Loucy (cell line): Measurements from ENCODE around the gene RIN3.

Experiments
- H2AFZ ChIP-seq: fragments of 200-600 bp; sonication (generic); 2 replicates; pipeline ENCODE4 v1.6.0; 2016; ENCODE audit warnings: antibody characterized with exemption, mild to moderate bottlenecking, low read length, moderate library complexity
- H3F3A ChIP-seq: fragments of 200-600 bp; 2 replicates; pipeline ENCODE4 v1.6.0; 2016; ENCODE audit warnings: antibody characterized with exemption, low read depth, mild to moderate bottlenecking
- H3K27me3 ChIP-seq: fragments of 200-600 bp; sonication (generic); 2 replicates; pipeline ENCODE4 v1.6.1; 2014; ENCODE audit warnings: low read length, mild to moderate bottlenecking; ENCODE audit not compliant: insufficient read depth, poor library complexity, severe bottlenecking
- H3K36me3 ChIP-seq: fragments of 200-600 bp; sonication (generic); 2 replicates; pipeline ENCODE4 v1.6.1; 2016; ENCODE audit warnings: low read length; ENCODE audit not compliant: insufficient read depth
- H3K4me1 ChIP-seq: fragments of 200-600 bp; sonication (generic); 2 replicates; pipeline ENCODE4 v1.5.1; 2014; ENCODE audit warnings: low read length, mild to moderate bottlenecking; ENCODE audit not compliant: insufficient read depth, poor library complexity, severe bottlenecking
- H3K4me2 ChIP-seq: fragments of 200-600 bp; sonication (generic); 2 replicates; pipeline ENCODE4 v1.6.0; 2014; ENCODE audit warnings: antibody characterized with exemption, low read length, low read depth, mild to moderate bottlenecking; ENCODE audit not compliant: poor library complexity, severe bottlenecking
- H3K4me3 ChIP-seq: fragments of 200-600 bp; sonication (generic); 2 replicates; pipeline ENCODE4 v1.5.1; 2014; ENCODE audit warnings: low read length, mild to moderate bottlenecking, mixed read lengths; ENCODE audit not compliant: poor library complexity, severe bottlenecking
- H3K79me2 ChIP-seq: fragments of 200-600 bp; sonication (generic); 2 replicates; pipeline ENCODE4 v1.6.1; 2014; ENCODE audit warnings: low read length; ENCODE audit not compliant: insufficient read depth
- H3K9ac ChIP-seq: fragments of 200-600 bp; sonication (generic); 2 replicates; pipeline ENCODE4 v1.6.0; 2014; ENCODE audit warnings: mild to moderate bottlenecking, low read depth, low read length, moderate library complexity; ENCODE audit not compliant: poor library complexity, severe bottlenecking
- H3K9me2 ChIP-seq: fragments of 200-600 bp; sonication (generic); replicated peaks from 2 replicates; pipeline ENCODE4 v1.6.1; 2016; ENCODE audit warnings: low read depth, low read length, mixed read lengths
- H3K9me3 ChIP-seq: fragments of 200-600 bp; sonication (generic); 2 replicates; pipeline ENCODE4 v1.6.1; 2014; ENCODE audit warnings: mild to moderate bottlenecking, antibody characterized with exemption, low read length, low read depth; ENCODE audit not compliant: insufficient read depth
- H4K20me1 ChIP-seq: fragments of 200-600 bp; sonication (generic); 2 replicates; pipeline ENCODE4 v1.6.0; 2014; ENCODE audit warnings: antibody characterized with exemption, low read length, mild to moderate bottlenecking; ENCODE audit not compliant: insufficient read depth, poor library complexity, severe bottlenecking
- CTCF ChIP-seq: fragments of 200-600 bp; sonication (generic); conservative IDR thresholded peaks from 2 replicates; pipeline ENCODE4 v1.5.1; 2014; ENCODE audit warnings: mild to moderate bottlenecking, antibody characterized with exemption, low read length
- EZH2phosphoT487 ChIP-seq: fragments of 200-600 bp; IDR thresholded peaks from 2 replicates; pipeline ENCODE4 v1.6.1; 2018; ENCODE audit warnings: antibody characterized with exemption, mild to moderate bottlenecking, moderate library complexity, borderline replicate concordance

The RIN3 gene

DNA sequence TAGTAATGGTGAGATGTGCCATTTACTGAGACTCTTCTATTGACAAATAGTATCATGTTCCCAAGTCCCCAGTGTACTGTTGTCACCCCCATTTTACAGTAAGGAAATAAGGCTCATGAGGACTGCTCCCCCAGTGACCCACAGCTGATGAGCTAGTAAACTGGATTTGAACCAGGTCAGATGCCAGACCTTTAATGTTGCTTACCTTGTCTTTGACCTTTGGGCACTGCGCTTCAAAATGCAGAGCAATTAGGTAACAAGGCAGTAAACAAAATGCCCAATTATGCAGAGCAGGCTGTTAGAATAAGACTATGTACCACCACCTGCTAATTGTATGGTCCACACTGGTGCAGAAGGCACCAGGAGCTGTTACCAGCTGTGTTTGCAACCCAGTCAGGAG lies 38.5 kb upstream of the RIN3 start:
- peaks cover 10% of the 10 kb centered on the region for H3K4me1 ChIP-seq
- no peaks in the 10 kb centered on the region for H3K27me3 ChIP-seq
- no peaks in the 10 kb centered on the region for H3K79me2 ChIP-seq
- no peaks in the 10 kb centered on the region for H3F3A ChIP-seq
- no peak overlapping the region for H3K4me3 ChIP-seq
- no peak overlapping the region for H3K9ac ChIP-seq
- H3K9me3 ChIP-seq: peaks cover 5% of the 10 kb centered on the region; the same call in 1 of the 2 replicates
- no peak for TF ChIP-seq EZH2phosphoT487
- TF ChIP-seq CTCF: no peak
- H4K20me1 ChIP-seq: no peaks in the 10 kb centered on the region
- H2AFZ ChIP-seq: no peak overlapping the region
- H3K4me2 ChIP-seq: no peak overlapping the region
- no peaks in the 10 kb centered on the region for H3K36me3 ChIP-seq
- no peaks in the 10 kb centered on the region for H3K9me2 ChIP-seq

GRCh38 chr14:92475451-92476187 lies 38.0 kb upstream of the RIN3 start:
- H3K9me2 ChIP-seq: no peaks in the 10 kb centered on the region
- no peak overlapping the region for H3K9ac ChIP-seq
- H3K27me3 ChIP-seq: no peaks in the 10 kb centered on the region
- H3K4me2 ChIP-seq: no peak overlapping the region
- H3K4me3 ChIP-seq: no peak overlapping the region
- peaks cover 10% of the 10 kb centered on the region for H3K4me1 ChIP-seq
- no peaks in the 10 kb centered on the region for H3F3A ChIP-seq
- H3K36me3 ChIP-seq: no peaks in the 10 kb centered on the region
- no peak for TF ChIP-seq EZH2phosphoT487
- H3K79me2 ChIP-seq: no peaks in the 10 kb centered on the region
- no peaks in the 10 kb centered on the region for H4K20me1 ChIP-seq
- no peak overlapping the region for H2AFZ ChIP-seq
- H3K9me3 ChIP-seq: peaks cover 5% of the 10 kb centered on the region; the same call in 1 of the 2 replicates

GRCh38 chr14:92480856-92481255 lies 32.7 kb upstream of the RIN3 start:
- peaks cover 5% of the 10 kb centered on the region; the same call in 1 of the 2 replicates for H3K9me3 ChIP-seq
- no peaks in the 10 kb centered on the region for H3K27me3 ChIP-seq
- H3F3A ChIP-seq: no peaks in the 10 kb centered on the region
- no peak overlapping the region for H3K4me3 ChIP-seq
- no peaks in the 10 kb centered on the region for H3K79me2 ChIP-seq
- H4K20me1 ChIP-seq: no peaks in the 10 kb centered on the region
- H2AFZ ChIP-seq: no peak overlapping the region
- no peaks in the 10 kb centered on the region for H3K9me2 ChIP-seq
- H3K36me3 ChIP-seq: no peaks in the 10 kb centered on the region
- no peaks in the 10 kb centered on the region for H3K4me1 ChIP-seq
- TF ChIP-seq CTCF: no peak
- TF ChIP-seq EZH2phosphoT487: no peak
- H3K4me2 ChIP-seq: no peak overlapping the region
- no peak overlapping the region for H3K9ac ChIP-seq

DNA sequence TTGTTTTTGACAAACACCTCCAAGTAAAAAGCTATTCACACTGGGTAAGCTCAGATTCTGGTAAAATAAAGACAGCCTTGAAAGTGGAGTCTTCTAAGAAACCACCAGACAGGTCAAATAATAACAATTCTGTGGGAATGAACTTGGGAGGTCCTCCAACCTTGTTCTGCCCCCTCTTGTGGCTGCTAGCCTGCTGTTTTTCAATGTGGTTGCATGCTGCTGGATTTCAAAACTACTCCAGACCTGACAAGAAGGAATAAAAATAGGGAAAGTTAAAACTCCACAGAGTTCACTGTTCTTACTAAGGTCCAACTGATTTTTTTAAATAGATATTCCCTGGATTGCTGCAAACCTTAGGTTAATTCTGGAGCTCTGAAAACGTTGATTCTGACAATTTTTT lies 32.2 kb upstream of the RIN3 start:
- Histone ChIP-seq H3K27me3 (no peaks in the 10 kb centered on the region), H3F3A (no peaks in the 10 kb centered on the region), H2AFZ (no peak overlapping the region), H3K4me1 (no peaks in the 10 kb centered on the region), H3K4me2 (no peak overlapping the region), H3K36me3 (no peaks in the 10 kb centered on the region), H4K20me1 (no peaks in the 10 kb centered on the region), H3K79me2 (no peaks in the 10 kb centered on the region), H3K9ac (no peak overlapping the region), H3K9me3 (peaks cover 5% of the 10 kb centered on the region; the same call in 1 of the 2 replicates), H3K9me2 (no peaks in the 10 kb centered on the region), H3K4me3 (no peak overlapping the region)
- peak; percentile 37 for TF ChIP-seq CTCF
- no peak for TF ChIP-seq EZH2phosphoT487
